Measurements from ENCODE around the gene HCAR3.
"Not testable (repeated sequence)": the region's sequence is repeated elsewhere in the genome, so short reads cannot be mapped to it uniquely, and the experiment has no call there.

The HCAR3 gene

GRCh38 chr12:122681814-122682213 lies 34.8 kb downstream of the HCAR3 start:
- no peak overlapping the region for H3K4me3 ChIP-seq
- no peak for DNase-seq (ENCODE audit: low read depth, low spot score)

DNA sequence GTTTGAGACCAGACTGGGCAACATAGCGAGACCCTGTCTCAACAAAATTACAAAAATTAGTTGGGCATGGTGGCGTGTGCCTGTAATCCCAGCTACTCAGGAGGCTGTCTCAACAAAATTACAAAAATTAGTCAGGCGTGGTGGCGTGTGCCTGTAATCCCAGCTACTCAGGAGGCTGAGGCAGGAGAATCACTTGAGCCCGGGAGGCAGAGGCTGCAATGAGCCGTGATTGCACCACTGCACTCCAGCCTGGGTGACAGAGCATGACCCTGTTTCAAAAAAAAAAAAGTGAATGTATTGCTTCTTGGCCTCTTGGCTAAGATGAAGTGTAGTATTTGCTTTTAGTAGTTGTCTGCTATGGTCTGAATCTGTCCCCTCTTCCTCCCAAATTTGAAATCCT lies 35.6 kb downstream of the HCAR3 start:
- DNase-seq (ENCODE audit: low read depth, low spot score); H3K27ac ChIP-seq; H3K36me3 ChIP-seq (ENCODE audit: insufficient read depth, low read length); H3K9ac ChIP-seq (ENCODE audit: insufficient read length); H3K4me3 ChIP-seq; H3K9me3 ChIP-seq (ENCODE audit: low read depth, low read length): not testable (repeated sequence)

More at GRCh38 chr12:122681814-122682213, 34.8 kb downstream of the HCAR3 start:
- Histone ChIP-seq H3K9ac (ENCODE audit: insufficient read length) (no peak overlapping the region), H3K36me3 (ENCODE audit: insufficient read depth, low read length) (no peaks in the 10 kb centered on the region), H3K27ac (no peak overlapping the region), H3K9me3 (ENCODE audit: low read depth, low read length) (no peaks in the 10 kb centered on the region)
- TF ChIP-seq POLR2AphosphoS5 (IDR thresholded peaks at IDR 0.05; ENCODE audit: borderline replicate concordance, low read depth, low read length) = no peak
- no peak for TF ChIP-seq EZH2 (IDR thresholded peaks at IDR 0.05)
- TF ChIP-seq FOXP2 (optimal IDR thresholded peaks at IDR 0.05; ENCODE audit: control extremely low read depth, extremely low read length, insufficient read depth) = no peak

DNA sequence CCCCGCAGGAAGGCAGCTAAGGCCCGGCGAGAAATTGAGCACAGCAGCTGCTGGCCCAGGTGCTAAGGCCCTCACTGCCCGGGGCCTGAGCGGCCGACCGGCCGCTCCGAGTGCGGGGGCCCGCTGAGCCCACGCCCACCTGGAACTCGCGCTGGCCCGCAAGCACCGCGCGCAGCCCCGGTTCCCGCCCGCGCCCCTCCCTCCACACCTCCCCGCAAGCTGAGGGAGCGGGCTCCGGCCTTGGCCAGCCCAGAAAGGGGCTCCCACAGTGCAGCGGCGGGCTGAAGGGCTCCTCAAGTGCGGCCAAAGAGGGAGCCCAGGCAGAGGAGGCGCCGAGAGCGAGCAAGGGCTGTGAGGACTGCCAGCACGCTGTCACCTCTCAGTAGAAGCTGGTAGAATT lies 39.8 kb downstream of the HCAR3 start:
- H3K9ac ChIP-seq (ENCODE audit: insufficient read length); H3K9me3 ChIP-seq (ENCODE audit: low read depth, low read length); DNase-seq (ENCODE audit: low read depth, low spot score); H3K4me3 ChIP-seq; H3K36me3 ChIP-seq (ENCODE audit: insufficient read depth, low read length); H3K27ac ChIP-seq: not testable (repeated sequence)

DNA sequence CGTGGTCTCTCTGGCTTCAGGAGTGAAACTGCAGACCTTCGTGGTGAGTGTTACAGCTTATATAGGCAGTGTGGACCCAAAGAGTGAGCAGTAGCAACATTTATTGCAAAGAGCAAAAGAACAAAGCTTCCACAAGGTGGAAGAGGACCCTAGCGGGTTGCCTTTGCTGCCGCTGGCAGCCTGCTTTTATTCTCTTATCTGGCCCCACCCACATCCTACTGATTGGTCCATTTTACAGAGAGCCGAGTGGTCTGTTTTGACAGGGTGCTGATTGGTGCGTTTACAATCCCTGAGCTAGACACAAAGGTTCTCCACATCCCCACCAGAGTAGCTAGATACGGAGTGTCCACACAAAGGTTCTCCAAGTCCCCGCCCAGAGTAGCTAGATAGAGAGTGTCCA lies 40.6 kb downstream of the HCAR3 start:
- H3K36me3 ChIP-seq (ENCODE audit: insufficient read depth, low read length); H3K9me3 ChIP-seq (ENCODE audit: low read depth, low read length); H3K9ac ChIP-seq (ENCODE audit: insufficient read length); H3K27ac ChIP-seq; DNase-seq (ENCODE audit: low read depth, low spot score); H3K4me3 ChIP-seq: not testable (repeated sequence)

DNA sequence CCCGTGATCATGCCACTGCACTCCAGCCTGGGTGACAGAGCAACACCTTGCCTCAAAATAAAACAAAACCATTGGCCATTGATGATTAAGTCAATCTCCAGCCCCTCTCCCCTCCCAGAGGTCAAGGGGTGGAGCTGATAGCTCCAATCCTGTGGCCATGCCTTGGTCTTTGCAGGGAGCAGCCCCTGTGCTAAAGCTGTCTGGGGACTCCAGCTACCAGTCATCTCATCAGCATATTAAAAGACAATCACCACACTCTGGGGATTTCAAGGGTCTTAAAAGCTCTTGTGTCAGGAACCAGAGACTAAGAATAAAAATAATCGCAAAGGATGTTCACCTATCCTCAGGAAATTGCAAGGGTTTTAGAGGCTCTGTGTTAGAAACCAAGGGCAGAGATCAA lies 44.1 kb downstream of the HCAR3 start:
- no peak for DNase-seq (ENCODE audit: low read depth, low spot score)
- H3K9me3 ChIP-seq (ENCODE audit: low read depth, low read length) = no peaks in the 10 kb centered on the region
- TF ChIP-seq EZH2 (IDR thresholded peaks at IDR 0.05) (no peak), POLR2AphosphoS5 (IDR thresholded peaks at IDR 0.05; ENCODE audit: borderline replicate concordance, low read depth, low read length) (no peak), FOXP2 (optimal IDR thresholded peaks at IDR 0.05; ENCODE audit: control extremely low read depth, extremely low read length, insufficient read depth) (no peak)
- H3K36me3 ChIP-seq (ENCODE audit: insufficient read depth, low read length) = no peaks in the 10 kb centered on the region
- no peak overlapping the region for H3K4me3 ChIP-seq
- no peak overlapping the region for H3K27ac ChIP-seq
- H3K9ac ChIP-seq (ENCODE audit: insufficient read length) = no peak overlapping the region

DNA sequence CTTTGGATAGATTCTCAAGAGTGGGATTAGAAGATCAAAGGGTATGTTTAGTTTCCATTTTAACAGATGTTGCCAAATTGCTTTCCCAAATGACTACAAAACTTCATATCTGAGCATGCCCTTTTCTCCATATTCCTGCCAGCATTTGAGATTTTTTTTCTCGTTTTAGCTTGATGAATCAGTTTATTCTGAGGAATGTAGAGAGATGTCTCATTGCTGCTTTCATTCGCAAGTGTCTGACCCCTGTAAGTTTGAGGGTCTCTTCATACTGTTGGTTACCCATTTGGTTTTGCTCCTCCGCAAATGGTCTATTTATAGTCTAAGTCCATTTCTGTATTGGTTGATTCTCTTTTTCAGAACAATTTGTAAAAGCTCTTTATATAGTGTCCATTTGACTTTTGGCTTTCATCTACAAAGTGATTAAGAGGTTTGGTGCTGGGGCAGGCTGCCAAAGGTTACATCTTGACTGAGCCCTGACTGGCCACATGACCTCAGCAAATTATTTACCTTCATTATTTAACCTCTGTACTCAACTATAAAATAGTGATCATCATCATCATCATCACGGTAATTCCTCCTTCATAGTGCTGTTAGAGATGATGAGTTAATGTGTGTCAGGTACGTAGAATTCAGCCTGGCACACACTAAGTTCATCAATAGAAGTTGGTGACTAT lies 47.1 kb downstream of the HCAR3 start:
- TF ChIP-seq POLR2AphosphoS5 (IDR thresholded peaks at IDR 0.05; ENCODE audit: borderline replicate concordance, low read depth, low read length) (no peak), FOXP2 (optimal IDR thresholded peaks at IDR 0.05; ENCODE audit: control extremely low read depth, extremely low read length, insufficient read depth) (no peak), EZH2 (IDR thresholded peaks at IDR 0.05) (no peak)
- Histone ChIP-seq H3K4me3 (no peak overlapping the region), H3K9ac (ENCODE audit: insufficient read length) (no peak overlapping the region), H3K27ac (no peak overlapping the region), H3K36me3 (ENCODE audit: insufficient read depth, low read length) (no peaks in the 10 kb centered on the region), H3K9me3 (ENCODE audit: low read depth, low read length) (no peaks in the 10 kb centered on the region)
- DNase-seq (ENCODE audit: low read depth, low spot score) = no peak

DNA sequence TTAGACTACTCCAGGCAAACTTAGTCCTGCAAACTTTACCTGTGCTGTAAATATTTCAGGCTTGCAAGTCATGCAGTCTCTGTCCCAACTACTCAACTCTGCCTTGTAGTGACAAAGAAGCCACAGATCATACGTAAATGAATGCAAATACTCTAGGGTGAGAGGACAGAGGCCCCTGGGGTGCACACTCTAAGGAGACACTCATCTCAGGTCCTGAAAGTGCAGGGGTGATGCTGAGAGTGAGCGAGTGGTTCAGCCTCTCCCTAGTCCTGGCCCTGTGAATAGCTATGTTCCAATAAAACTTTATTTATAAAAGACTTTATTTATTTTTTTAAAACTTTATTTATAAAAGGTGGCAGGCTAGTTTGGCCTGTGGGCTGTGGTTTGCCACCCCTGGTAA lies 48.3 kb downstream of the HCAR3 start:
- no peak for TF ChIP-seq POLR2AphosphoS5 (IDR thresholded peaks at IDR 0.05; ENCODE audit: borderline replicate concordance, low read depth, low read length)
- TF ChIP-seq FOXP2 (optimal IDR thresholded peaks at IDR 0.05; ENCODE audit: control extremely low read depth, extremely low read length, insufficient read depth) = no peak
- Histone ChIP-seq H3K4me3 (no peak overlapping the region), H3K9me3 (ENCODE audit: low read depth, low read length) (no peaks in the 10 kb centered on the region), H3K27ac (no peak overlapping the region), H3K9ac (ENCODE audit: insufficient read length) (no peak overlapping the region), H3K36me3 (ENCODE audit: insufficient read depth, low read length) (no peaks in the 10 kb centered on the region)
- no peak for DNase-seq (ENCODE audit: low read depth, low spot score)

DNA sequence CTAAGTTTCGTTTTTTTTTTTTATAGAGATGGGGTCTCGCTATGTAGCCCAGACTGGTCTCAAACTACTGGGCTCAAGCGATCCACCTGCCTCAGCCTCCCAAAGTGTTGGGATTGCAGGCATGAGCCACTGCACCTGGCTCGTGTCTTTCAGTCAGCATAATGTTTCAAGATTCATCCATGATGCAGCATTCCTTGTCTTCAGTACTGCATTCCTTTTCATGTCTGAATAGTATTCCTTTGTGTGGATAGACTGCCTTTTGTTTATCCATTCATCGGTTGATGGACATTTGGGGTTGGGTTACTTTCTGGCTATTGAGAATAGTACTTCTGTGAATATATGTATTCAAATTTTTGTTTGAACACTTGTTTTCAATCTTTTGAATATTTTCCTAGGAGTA lies 50.9 kb downstream of the HCAR3 start:
- H3K36me3 ChIP-seq (ENCODE audit: insufficient read depth, low read length) = no peaks in the 10 kb centered on the region
- H3K4me3 ChIP-seq = no peak overlapping the region
- TF ChIP-seq FOXP2 (optimal IDR thresholded peaks at IDR 0.05; ENCODE audit: control extremely low read depth, extremely low read length, insufficient read depth) = no peak
- TF ChIP-seq POLR2AphosphoS5 (IDR thresholded peaks at IDR 0.05; ENCODE audit: borderline replicate concordance, low read depth, low read length) = no peak
- no peak for TF ChIP-seq EZH2 (IDR thresholded peaks at IDR 0.05)
- DNase-seq (ENCODE audit: low read depth, low spot score) = no peak
- no peaks in the 10 kb centered on the region for H3K9me3 ChIP-seq (ENCODE audit: low read depth, low read length)
- H3K27ac ChIP-seq = no peak overlapping the region
- no peak overlapping the region for H3K9ac ChIP-seq (ENCODE audit: insufficient read length)

DNA sequence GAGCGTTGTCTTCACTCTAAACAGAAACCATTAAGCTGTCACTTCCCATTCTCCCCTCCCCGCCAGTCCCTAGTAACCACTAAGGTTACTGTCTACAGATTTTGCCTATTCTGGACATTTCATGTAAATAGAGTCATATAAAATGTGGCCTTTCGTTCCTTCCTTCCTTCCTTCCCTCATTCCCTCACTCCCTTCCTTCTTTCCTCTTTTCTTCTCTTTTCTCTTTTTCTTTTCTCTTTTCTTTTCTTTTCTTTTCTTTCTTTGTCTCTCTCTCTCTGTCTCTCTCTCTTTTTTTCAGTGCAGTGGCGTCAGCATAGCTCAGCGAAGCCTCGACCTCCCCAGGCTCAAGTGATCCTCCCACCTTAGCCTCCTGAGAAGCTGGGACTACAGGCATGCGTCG lies 51.3 kb downstream of the HCAR3 start:
- Histone ChIP-seq H3K4me3 (no peak overlapping the region), H3K9me3 (ENCODE audit: low read depth, low read length) (no peaks in the 10 kb centered on the region), H3K9ac (ENCODE audit: insufficient read length) (no peak overlapping the region), H3K36me3 (ENCODE audit: insufficient read depth, low read length) (no peaks in the 10 kb centered on the region), H3K27ac (no peak overlapping the region)
- DNase-seq (ENCODE audit: low read depth, low spot score) = no peak
- no peak for TF ChIP-seq EZH2 (IDR thresholded peaks at IDR 0.05)
- no peak for TF ChIP-seq FOXP2 (optimal IDR thresholded peaks at IDR 0.05; ENCODE audit: control extremely low read depth, extremely low read length, insufficient read depth)
- TF ChIP-seq POLR2AphosphoS5 (IDR thresholded peaks at IDR 0.05; ENCODE audit: borderline replicate concordance, low read depth, low read length) = no peak

Measured in SK-N-MC (cell line).